ENCODE measurements around the gene SNAPC2.
A peak's percentile ranks its signal among the peaks of the same experiment; 100 is the strongest.

Gene SNAPC2

DNA sequence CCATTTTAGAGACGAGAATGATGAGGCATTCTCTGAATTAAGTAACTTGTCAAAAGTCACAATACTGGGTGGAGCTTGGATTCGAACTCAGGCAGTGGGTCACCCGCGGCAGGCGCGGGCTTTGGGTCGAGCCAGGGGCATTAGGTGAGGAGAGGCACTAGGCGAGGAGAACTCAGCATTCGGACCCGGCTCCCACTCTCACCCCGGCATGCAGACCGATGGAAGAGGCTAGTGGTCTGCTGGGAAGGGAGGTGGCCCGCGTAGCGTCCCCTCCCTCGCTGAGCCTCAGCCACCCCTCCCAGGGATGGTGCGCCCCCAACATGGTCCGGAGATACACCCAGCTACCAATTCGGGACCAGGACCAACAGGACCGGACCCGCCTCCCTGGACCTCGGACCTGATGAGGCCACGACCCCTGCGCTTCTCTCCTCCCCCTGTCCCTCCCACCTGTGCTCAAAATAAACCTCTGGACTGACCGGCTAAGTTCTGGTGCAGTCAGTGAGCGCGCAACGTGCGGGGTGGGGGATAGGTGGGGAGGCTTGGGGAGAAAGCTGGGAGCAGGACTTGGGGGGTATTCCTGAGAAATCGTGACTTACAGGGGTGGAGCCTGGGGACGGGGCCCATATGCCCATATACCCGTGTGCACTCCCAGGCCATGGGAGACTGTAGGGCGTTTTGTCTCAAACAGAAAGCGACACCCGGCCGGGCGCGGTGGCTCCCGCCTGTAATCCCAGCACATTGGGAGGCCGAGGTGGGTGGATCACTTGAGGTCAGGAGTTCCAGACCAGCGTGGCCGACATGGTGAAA is 1.3 kb upstream of the SNAPC2 start:
- TF ChIP-seq, protein P1, sequence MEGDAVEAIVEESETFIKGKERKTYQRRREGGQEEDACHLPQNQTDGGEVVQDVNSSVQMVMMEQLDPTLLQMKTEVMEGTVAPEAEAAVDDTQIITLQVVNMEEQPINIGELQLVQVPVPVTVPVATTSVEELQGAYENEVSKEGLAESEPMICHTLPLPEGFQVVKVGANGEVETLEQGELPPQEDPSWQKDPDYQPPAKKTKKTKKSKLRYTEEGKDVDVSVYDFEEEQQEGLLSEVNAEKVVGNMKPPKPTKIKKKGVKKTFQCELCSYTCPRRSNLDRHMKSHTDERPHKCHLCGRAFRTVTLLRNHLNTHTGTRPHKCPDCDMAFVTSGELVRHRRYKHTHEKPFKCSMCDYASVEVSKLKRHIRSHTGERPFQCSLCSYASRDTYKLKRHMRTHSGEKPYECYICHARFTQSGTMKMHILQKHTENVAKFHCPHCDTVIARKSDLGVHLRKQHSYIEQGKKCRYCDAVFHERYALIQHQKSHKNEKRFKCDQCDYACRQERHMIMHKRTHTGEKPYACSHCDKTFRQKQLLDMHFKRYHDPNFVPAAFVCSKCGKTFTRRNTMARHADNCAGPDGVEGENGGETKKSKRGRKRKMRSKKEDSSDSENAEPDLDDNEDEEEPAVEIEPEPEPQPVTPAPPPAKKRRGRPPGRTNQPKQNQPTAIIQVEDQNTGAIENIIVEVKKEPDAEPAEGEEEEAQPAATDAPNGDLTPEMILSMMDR (IDR thresholded peaks at IDR 0.05; ENCODE audit: low read depth, low read length): no peak
- H3K4me3 ChIP-seq (replicated peaks in 1 of 2; ENCODE audit: low read depth in 2 of 2, low read length in 2 of 2): no peak overlapping the region
- DNase-seq (ENCODE audit: low read depth in 2 of 2): no peak

DNA sequence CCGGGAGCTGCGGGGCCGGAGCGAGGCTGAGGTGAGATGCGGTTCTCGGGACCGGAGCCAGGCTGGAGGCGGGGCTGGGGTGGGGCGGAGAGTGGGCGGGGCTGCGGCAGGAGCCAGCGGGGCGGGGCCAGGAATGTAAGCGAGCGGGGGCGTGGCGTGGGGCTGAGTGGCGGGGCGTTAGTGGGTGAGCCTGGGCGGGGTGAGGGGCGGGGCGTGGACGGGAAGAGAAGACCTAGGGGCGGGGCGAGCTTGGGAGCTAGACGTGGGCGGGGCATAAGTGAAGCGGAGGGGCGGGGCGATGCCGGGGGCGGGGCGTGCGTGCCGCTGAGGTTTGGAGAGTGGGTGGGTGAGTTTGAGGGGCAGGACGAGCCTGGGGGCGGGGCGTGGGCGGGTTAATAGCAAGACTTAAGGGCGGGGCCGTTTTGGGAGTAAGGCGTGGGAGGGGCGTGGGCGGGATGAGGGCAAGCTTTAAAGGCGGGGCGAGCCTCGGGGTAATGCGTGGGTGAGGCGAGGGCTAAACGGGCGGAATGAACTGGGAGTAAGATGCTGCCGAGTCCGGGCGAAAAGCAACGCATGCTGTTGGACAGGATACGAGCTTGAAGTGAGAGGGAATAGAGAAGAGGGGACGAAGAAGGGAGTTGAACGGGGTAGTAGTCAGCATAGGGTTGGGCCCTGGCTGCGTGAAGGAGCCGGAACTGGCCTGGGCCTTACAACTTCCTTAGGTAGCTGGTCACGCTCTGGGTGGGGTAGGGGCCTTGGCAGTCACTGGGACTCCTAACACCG is 572 bp downstream of the SNAPC2 start:
- TF ChIP-seq, protein P1 (IDR thresholded peaks at IDR 0.05; ENCODE audit: low read depth, low read length): no peak
- peak; percentile 99 for DNase-seq (ENCODE audit: low read depth in 2 of 2)
- peak overlapping the region; percentile 52 to 80 for H3K4me3 ChIP-seq (replicated peaks in 1 of 2; ENCODE audit: low read depth in 2 of 2, low read length in 2 of 2)

DNA sequence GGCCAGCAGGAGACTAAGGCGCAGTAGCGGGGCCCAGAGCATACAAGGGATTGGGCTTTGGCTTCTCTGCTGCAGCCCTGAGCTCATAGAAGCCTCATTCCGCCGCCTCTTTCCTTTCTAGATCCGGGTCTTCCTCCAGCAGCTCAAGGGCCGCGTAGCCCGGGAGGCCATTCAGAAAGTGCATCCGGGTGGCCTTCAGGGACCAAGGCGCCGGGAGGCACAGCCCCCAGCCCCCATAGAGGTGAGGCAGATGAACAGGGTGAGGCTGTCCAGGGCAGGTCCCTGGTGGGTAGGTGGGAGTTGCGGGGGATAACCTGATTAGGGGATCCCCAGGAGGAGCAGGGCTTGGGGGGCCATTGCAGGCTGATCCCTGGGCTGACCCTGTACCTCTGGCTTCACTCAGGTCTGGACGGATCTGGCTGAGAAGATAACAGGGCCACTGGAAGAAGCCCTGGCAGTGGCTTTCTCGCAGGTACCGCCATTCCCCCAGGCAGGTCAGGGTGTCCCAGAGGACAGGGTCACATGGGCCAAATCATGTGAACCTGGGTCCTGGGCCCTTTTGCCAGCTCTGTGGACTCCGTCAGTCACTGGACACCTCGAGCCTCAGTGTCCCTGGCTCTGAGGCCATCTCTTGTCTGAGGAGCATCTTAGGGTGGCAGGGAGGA is 1.3 kb downstream of the SNAPC2 start:
- peak overlapping the region; percentile 50 to 65 for H3K4me3 ChIP-seq (replicated peaks in 1 of 2; ENCODE audit: low read depth in 2 of 2, low read length in 2 of 2)
- TF ChIP-seq, protein P1 (IDR thresholded peaks at IDR 0.05; ENCODE audit: low read depth, low read length): no peak

DNA sequence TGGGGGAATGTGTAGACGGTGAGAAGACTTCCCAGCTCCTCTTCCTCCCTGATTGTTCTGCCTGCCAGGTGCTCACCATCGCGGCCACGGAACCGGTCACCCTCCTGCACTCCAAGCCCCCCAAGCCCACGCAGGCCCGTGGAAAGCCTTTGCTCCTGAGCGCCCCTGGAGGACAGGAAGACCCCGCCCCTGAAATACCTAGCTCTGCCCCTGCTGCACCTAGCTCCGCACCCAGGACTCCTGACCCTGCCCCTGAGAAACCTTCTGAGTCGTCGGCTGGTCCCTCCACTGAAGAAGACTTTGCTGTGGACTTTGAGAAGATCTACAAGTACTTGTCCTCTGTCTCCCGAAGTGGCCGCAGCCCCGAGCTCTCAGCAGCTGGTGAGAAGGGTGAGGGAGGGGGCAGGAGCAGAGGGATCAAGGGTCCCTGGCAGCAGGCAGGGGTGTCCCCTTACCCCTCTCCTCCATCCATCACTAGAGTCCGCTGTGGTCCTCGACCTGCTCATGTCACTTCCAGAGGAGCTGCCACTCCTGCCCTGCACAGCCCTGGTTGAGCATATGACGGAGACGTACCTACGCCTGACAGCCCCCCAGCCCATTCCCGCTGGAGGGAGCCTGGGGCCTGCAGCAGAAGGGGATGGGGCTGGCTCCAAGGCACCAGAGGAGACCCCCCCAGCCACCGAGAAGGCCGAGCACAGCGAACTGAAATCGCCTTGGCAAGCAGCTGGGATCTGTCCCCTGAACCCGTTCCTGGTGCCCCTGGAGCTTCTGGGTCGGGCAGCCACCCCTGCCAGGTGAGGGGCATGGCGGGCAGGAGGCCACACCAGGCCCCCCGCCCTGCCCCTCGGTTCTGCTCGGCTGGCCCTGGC is 2.1 kb downstream of the SNAPC2 start:
- DNase-seq (ENCODE audit: low read depth in 2 of 2): no peak
- TF ChIP-seq, protein P1 (IDR thresholded peaks at IDR 0.05; ENCODE audit: low read depth, low read length): no peak
- H3K4me3 ChIP-seq (replicated peaks in 1 of 2; ENCODE audit: low read depth in 2 of 2, low read length in 2 of 2): peak overlapping the region; percentile 50 to 65

More for the DNA sequence above, 1.3 kb downstream of the SNAPC2 start:
- no peak for DNase-seq (ENCODE audit: low read depth in 2 of 2)

DNA sequence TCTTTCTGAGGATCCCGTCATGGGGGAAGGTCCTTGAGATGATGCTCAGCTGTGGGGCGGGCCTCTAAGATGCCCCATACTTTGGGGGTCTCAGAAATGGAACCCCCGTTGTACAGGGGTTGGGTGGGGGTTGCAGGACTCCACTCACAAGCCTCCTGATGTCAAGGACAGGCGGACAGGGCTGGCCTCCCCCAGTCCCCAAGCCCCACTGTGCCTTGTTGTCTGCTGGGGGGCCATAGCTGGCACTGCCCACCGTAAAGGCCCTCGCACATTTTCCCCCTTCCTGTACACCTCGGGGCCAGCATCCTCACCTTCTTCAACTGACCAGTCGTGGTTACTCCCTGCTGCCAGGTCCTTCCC is 2.7 kb downstream of the SNAPC2 start:
- H3K4me3 ChIP-seq (replicated peaks in 1 of 2; ENCODE audit: low read depth in 2 of 2, low read length in 2 of 2): no peak overlapping the region
- TF ChIP-seq, protein P1 (IDR thresholded peaks at IDR 0.05; ENCODE audit: low read depth, low read length): no peak
- no peak for DNase-seq (ENCODE audit: low read depth in 2 of 2)

Measured in cardiac fibroblast (primary cell).